GM12878 (cell line): Measurements from ENCODE around the gene B3GALNT2. TPM values are rescaled to one million over a fixed set of nuclear protein-coding genes. Genes with fewer than 3 reads are reported as not detected.

ENCODE experiments used
- BACH1 ChIP-seq: fragments of 450-650 bp; IDR thresholded peaks from 2 replicates; pipeline ENCODE4 v1.6.1; 2017; ENCODE audit warnings: mild to moderate bottlenecking, borderline replicate concordance
- CHD4 ChIP-seq: fragments of 200-600 bp; sonication (generic); IDR thresholded peaks from 2 replicates; pipeline ENCODE4 v1.6.1; 2016; ENCODE audit warnings: mild to moderate bottlenecking
- EED ChIP-seq: sonication (generic); IDR thresholded peaks from 2 replicates; pipeline ENCODE4 v1.6.1; 2016; ENCODE audit warnings: antibody characterized with exemption, low read depth
- GABPA ChIP-seq: IDR thresholded peaks from 2 replicates; pipeline ENCODE4 v1.6.1; 2014; ENCODE audit warnings: antibody characterized with exemption, low read depth, mild to moderate bottlenecking, inconsistent platforms
- HCFC1 ChIP-seq: fragments of 150-350 bp; IDR thresholded peaks from 2 replicates; pipeline ENCODE4 v1.6.1; 2014; ENCODE audit warnings: low read length
- HDAC2 ChIP-seq: fragments of 200-600 bp; sonication (generic); IDR thresholded peaks from 2 replicates; pipeline ENCODE4 v1.6.1; 2017
- IKZF1 ChIP-seq: fragments of 450-650 bp; conservative IDR thresholded peaks from 2 replicates; pipeline ENCODE4 v1.6.1; 2017; ENCODE audit warnings: antibody characterized with exemption, mild to moderate bottlenecking
- NFXL1 ChIP-seq: fragments of 450-650 bp; IDR thresholded peaks from 2 replicates; pipeline ENCODE4 v1.6.1; 2017; ENCODE audit warnings: antibody characterized with exemption, mild to moderate bottlenecking, borderline replicate concordance
- RCOR1 ChIP-seq: conservative IDR thresholded peaks from 2 replicates; pipeline ENCODE4 v1.6.1; 2012; ENCODE audit warnings: low read depth, low read length, improper control_type of control experiment
- SIX5 ChIP-seq: IDR thresholded peaks from 2 replicates; pipeline ENCODE4 v1.6.1; 2011; ENCODE audit warnings: mild to moderate bottlenecking, low read depth, low read length, moderate library complexity; ENCODE audit not compliant: severe bottlenecking
- SREBF1 ChIP-seq: IDR thresholded peaks from 2 replicates; pipeline ENCODE4 v1.6.1; 2012; ENCODE audit warnings: mild to moderate bottlenecking, low read length
- STAT3 ChIP-seq: IDR thresholded peaks from 2 replicates; pipeline ENCODE4 v1.6.1; 2011; ENCODE audit warnings: low read depth, low read length, improper control_type of control experiment
- TCF7 ChIP-seq: IDR thresholded peaks from 2 replicates; pipeline ENCODE4 v1.6.1; 2014; ENCODE audit warnings: antibody characterized with exemption, borderline replicate concordance
- ZNF217 ChIP-seq: fragments of 450-650 bp; IDR thresholded peaks from 2 replicates; pipeline ENCODE4 v1.6.1; 2017; ENCODE audit warnings: antibody characterized with exemption, mild to moderate bottlenecking
- polyA plus RNA-seq, 11 experiments: library from polyadenylated mRNA; depleted of rRNA in 4 of 11; unstranded in 6 of 11; stranded (reverse) in 5 of 11; fragments of >200 nt; fragmentation: Nextera tagmentation in 4 of 11; fragmentation: Illumina TruSeq in 1 of 11; extraction: Ambion mirVana in 4 of 11; extraction: Trizol in 1 of 11; gene quantifications; 1 replicate in 1 of 11; 2 replicates in 10 of 11; pipeline versions ENCODE4 v1.2.1 to v1.2.3, GENCODE V29; 2011 to 2016; ENCODE audit warnings: inconsistent platforms in 2 of 11, missing spikeins in 2 of 11, low read depth in 1 of 11
- total RNA-seq, 4 experiments: library from RNA; depleted of rRNA in 3 of 4; stranded (reverse); fragments of >200 nt in 3 of 4; fragmentation: Illumina TruSeq in 1 of 4; extraction: Trizol in 1 of 4; gene quantifications; 2 replicates each; pipeline versions ENCODE4 v1.2.1 to v1.2.3, GENCODE V29; 2013 to 2021
- TF ChIP-seq, protein P1 (sequence below): IDR thresholded peaks from 2 replicates; pipeline ENCODE4 v1.6.1; 2012; ENCODE audit warnings: low read depth, low read length, improper control_type of control experiment
- TF ChIP-seq, protein P2 (sequence below): fragments of 450-650 bp; IDR thresholded peaks from 2 replicates; pipeline ENCODE4 v1.6.1; 2016; ENCODE audit warnings: mild to moderate bottlenecking
- TF ChIP-seq, protein P3 (sequence below): fragments of 450-650 bp; IDR thresholded peaks from 2 replicates; pipeline ENCODE4 v1.6.1; 2017; ENCODE audit warnings: mild to moderate bottlenecking
- TF ChIP-seq, protein P4 (sequence below), 3 experiments: IDR thresholded peaks in 2 of 3; conservative IDR thresholded peaks in 1 of 3; 2 replicates each; pipeline ENCODE4 v1.5.1; 2011; ENCODE audit warnings: low read depth in 3 of 3, low read length in 3 of 3, mild to moderate bottlenecking in 3 of 3, control low read depth in 2 of 3, moderate library complexity in 2 of 3, inconsistent platforms in 1 of 3, mixed read lengths in 1 of 3; ENCODE audit not compliant: control insufficient read depth in 2 of 3, insufficient read depth in 1 of 3; ENCODE audit errors: extremely low read depth in 1 of 3
- TF ChIP-seq, protein P5 (sequence below): IDR thresholded peaks from 2 replicates; pipeline ENCODE4 v1.6.1; 2011; ENCODE audit warnings: low read depth, low read length, improper control_type of control experiment, borderline replicate concordance
- TF ChIP-seq, protein P6 (sequence below): fragments of 450-650 bp; IDR thresholded peaks from 2 replicates; pipeline ENCODE4 v1.6.1; 2017; ENCODE audit warnings: borderline replicate concordance

The B3GALNT2 gene
- total and polyA plus RNA-seq, 10 of the 15 experiments (the other 5 are each of a cell fraction or from before 2014, with no cell fraction given), result 0.77 to 19.7 (median 12.7) TPM

DNA sequence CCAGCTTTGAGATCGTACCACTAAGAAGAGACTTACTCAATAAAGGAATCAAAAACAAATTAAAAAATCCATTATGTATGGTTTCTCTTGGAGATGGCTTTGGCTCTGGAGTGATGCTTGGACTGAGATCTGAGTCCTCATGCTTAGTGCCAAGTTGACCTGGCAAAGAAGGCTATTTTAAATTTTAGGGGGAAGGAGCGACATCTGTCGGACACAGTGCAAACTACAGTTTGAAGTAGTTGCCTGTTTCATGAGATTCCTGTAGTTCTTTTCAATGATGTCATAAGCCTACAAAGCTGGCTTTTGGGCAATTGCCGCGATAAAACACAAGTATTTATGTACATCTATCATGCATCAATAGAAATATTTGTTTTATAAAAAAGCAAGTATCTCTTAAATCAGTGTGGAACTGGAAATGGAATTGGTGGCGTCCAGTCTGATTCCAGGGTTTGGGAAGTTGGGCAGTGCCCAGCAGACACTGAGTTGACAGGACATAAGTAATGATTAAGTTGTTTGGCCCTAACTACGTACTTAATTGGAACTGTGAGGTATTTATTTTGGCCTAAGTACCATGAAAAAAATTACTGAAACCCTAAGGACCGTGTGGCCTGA is 87.1 kb downstream of the B3GALNT2 start (continued):
- TF ChIP-seq STAT3, result no peak
- no peak for TF ChIP-seq TCF7
- TF ChIP-seq, protein P1, sequence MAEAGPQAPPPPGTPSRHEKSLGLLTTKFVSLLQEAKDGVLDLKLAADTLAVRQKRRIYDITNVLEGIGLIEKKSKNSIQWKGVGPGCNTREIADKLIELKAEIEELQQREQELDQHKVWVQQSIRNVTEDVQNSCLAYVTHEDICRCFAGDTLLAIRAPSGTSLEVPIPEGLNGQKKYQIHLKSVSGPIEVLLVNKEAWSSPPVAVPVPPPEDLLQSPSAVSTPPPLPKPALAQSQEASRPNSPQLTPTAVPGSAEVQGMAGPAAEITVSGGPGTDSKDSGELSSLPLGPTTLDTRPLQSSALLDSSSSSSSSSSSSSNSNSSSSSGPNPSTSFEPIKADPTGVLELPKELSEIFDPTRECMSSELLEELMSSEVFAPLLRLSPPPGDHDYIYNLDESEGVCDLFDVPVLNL, result no peak
- TF ChIP-seq, protein P2, sequence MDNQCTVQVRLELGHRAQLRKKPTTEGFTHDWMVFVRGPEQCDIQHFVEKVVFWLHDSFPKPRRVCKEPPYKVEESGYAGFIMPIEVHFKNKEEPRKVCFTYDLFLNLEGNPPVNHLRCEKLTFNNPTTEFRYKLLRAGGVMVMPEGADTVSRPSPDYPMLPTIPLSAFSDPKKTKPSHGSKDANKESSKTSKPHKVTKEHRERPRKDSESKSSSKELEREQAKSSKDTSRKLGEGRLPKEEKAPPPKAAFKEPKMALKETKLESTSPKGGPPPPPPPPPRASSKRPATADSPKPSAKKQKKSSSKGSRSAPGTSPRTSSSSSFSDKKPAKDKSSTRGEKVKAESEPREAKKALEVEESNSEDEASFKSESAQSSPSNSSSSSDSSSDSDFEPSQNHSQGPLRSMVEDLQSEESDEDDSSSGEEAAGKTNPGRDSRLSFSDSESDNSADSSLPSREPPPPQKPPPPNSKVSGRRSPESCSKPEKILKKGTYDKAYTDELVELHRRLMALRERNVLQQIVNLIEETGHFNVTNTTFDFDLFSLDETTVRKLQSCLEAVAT, result no peak
- no peak for TF ChIP-seq RCOR1
- TF ChIP-seq, protein P3, sequence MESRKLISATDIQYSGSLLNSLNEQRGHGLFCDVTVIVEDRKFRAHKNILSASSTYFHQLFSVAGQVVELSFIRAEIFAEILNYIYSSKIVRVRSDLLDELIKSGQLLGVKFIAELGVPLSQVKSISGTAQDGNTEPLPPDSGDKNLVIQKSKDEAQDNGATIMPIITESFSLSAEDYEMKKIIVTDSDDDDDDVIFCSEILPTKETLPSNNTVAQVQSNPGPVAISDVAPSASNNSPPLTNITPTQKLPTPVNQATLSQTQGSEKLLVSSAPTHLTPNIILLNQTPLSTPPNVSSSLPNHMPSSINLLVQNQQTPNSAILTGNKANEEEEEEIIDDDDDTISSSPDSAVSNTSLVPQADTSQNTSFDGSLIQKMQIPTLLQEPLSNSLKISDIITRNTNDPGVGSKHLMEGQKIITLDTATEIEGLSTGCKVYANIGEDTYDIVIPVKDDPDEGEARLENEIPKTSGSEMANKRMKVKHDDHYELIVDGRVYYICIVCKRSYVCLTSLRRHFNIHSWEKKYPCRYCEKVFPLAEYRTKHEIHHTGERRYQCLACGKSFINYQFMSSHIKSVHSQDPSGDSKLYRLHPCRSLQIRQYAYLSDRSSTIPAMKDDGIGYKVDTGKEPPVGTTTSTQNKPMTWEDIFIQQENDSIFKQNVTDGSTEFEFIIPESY, result no peak
- no peak for TF ChIP-seq IKZF1
- TF ChIP-seq GABPA, result no peak
- no peak for TF ChIP-seq BACH1
- TF ChIP-seq, protein P4, sequence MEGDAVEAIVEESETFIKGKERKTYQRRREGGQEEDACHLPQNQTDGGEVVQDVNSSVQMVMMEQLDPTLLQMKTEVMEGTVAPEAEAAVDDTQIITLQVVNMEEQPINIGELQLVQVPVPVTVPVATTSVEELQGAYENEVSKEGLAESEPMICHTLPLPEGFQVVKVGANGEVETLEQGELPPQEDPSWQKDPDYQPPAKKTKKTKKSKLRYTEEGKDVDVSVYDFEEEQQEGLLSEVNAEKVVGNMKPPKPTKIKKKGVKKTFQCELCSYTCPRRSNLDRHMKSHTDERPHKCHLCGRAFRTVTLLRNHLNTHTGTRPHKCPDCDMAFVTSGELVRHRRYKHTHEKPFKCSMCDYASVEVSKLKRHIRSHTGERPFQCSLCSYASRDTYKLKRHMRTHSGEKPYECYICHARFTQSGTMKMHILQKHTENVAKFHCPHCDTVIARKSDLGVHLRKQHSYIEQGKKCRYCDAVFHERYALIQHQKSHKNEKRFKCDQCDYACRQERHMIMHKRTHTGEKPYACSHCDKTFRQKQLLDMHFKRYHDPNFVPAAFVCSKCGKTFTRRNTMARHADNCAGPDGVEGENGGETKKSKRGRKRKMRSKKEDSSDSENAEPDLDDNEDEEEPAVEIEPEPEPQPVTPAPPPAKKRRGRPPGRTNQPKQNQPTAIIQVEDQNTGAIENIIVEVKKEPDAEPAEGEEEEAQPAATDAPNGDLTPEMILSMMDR (IDR thresholded peaks at IDR 0.05 in 2 of 3, conservative IDR thresholded peaks at IDR 0.05 in 1 of 3; ENCODE audit: control insufficient read depth in 2 of 3, extremely low read depth in 1 of 3, insufficient read depth in 1 of 3, low read depth in 3 of 3, low read length in 3 of 3), result peak; percentile 79 to 88 (median 81)
- TF ChIP-seq HCFC1, result no peak
- no peak for TF ChIP-seq ZNF217
- TF ChIP-seq NFXL1, result no peak
- TF ChIP-seq, protein P5, sequence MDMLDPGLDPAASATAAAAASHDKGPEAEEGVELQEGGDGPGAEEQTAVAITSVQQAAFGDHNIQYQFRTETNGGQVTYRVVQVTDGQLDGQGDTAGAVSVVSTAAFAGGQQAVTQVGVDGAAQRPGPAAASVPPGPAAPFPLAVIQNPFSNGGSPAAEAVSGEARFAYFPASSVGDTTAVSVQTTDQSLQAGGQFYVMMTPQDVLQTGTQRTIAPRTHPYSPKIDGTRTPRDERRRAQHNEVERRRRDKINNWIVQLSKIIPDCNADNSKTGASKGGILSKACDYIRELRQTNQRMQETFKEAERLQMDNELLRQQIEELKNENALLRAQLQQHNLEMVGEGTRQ, result no peak
- TF ChIP-seq SIX5, result no peak
- no peak for TF ChIP-seq CHD4
- TF ChIP-seq SREBF1, result no peak
- TF ChIP-seq, protein P6, sequence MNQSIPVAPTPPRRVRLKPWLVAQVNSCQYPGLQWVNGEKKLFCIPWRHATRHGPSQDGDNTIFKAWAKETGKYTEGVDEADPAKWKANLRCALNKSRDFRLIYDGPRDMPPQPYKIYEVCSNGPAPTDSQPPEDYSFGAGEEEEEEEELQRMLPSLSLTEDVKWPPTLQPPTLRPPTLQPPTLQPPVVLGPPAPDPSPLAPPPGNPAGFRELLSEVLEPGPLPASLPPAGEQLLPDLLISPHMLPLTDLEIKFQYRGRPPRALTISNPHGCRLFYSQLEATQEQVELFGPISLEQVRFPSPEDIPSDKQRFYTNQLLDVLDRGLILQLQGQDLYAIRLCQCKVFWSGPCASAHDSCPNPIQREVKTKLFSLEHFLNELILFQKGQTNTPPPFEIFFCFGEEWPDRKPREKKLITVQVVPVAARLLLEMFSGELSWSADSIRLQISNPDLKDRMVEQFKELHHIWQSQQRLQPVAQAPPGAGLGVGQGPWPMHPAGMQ, result no peak
- TF ChIP-seq EED, result no peak
- no peak for TF ChIP-seq HDAC2
